ENCODE measurements around the gene CIZ1.
A peak's percentile ranks its signal among the peaks of the same experiment; 100 is the strongest.
"Not testable (repeated sequence)": the region's sequence is repeated elsewhere in the genome, so short reads cannot be mapped to it uniquely, and the experiment has no call there.

Gene CIZ1

DNA sequence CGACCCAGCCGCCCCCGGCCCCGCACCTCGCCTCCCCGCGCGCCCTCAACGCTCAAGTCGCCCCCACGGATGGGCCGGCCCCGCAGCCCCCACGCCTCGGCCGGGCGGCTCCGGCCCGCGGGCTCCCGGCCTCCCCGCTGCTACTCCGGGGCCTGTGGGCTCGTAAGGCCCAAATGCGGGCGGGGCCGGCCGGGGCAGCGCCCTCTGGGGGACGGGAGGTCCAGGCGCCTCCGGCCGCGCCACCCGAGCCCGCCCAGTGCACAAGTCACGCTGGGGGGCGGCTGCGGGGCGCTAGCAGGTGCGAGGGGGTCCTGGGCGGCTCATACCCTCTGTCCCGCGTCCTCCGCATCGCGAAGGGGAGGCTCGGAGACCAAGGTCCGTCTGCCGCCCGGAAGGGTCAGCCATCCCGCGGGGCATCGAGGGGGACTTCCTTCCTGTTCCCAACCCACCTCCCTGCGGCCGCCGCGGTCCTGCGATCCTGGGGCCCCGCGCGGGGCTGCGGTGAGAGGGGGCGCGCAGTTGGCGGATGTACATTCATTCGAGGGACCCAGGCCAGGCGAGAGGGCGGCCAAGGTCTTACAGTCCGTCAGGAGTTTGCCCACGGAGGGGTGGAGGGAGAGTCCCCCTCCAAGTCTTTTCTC, at the start of gene CIZ1:
Gene CIZ1, minus strand, starts transcription at position 167 of the 641 bp plus-strand sequence. CDS start 715 bp downstream, outside the sequence.
- DNase-seq (ENCODE audit: low read depth in 2 of 3, low spot score in 1 of 3): peak; percentile 43 to 66 (median 60)

GRCh38 chr9:128233817-128234406, 42.5 kb upstream of the CIZ1 start:
- DNase-seq (ENCODE audit: low read depth in 2 of 3, low spot score in 1 of 3): no peak

DNA sequence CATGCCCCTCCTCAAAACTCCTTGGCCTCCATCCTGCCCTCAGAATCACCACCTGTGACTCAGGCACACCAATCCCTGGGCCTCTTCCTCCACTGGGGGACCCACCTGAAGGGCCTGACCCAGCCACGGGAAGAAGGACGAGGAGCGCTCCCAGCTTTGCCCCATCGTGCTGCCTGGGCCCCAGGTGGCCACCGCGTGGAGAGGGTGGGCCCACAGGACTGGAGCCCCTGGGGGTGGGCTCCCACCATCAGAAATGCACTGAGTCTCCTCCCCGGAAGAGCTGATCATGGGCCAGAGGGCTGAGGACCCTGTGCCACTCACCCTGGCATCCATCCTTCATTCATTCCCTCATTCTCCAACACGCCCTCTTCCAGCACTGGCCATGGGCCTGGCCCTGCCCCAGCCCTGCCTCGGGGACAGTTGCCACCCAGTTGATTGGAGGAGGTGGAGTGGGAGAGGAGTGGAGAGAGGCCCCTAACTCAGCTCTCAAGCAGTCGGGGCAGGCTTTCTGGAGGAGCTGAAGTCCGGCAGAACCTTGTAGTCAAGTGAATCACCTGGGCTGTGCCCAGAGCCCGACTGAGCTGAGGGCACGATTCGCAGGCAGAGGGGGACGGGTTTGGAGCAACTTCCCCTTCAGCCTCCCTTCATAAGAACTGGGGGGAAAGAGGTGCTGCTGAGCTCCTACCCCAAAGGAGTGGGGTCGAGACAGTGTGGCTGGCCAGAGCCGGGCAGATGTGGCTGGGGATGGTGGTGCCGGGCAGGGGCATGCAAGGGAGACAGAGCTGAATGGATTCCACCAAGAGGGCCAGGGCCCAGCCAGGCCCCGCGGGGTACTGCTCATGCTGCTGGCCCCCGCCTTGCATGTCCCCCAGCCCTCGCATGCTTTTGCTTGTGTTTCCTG, 41.4 kb upstream of the CIZ1 start:
- DNase-seq (ENCODE audit: low read depth in 2 of 3, low spot score in 1 of 3): no peak

DNA sequence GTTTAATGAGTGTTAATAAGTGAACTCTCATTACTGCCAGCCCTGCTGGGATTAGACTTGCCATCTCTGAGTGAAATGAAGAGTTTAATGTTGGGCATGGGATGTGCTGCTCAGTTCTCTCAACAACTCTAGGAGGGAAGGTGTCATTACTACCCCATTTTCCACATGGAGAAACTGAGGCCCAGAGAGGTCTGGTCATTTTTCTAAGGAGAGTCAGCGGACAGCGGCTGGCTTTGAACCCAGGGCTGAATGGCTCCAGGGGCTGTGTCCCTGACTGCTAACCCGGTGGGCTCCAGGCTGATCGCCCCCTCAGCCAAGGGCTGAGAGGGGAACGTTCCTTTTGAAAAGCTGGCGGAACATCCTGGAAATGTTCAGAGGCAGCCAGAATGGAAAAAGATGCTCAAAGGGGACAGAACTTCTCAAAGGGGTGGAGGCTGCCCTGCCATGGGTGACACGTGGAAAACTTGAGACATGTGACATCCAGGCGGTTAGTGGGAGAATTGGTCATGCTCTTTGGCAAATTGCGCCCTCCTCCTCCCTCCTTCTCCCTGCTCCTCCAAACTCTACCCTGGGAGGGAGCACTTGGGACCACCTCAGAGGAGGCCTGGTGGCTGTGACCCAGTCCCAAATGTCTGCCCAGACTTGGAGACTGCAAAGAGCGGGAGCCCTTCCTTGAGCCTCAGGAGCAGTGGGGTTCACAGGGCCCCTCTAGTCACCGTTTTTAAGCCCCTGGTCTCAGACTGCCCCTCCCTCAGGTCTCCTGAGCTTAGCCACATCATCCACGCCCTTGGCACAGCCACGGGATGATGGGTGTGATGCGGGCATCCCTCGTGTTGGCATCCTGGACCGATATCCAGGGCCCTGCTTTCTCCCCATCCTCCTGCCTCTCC, 40.5 kb upstream of the CIZ1 start:
- no peak for DNase-seq (ENCODE audit: low read depth in 2 of 3, low spot score in 1 of 3)

- not testable (repeated sequence) for DNase-seq (ENCODE audit: low read depth in 2 of 3, low spot score in 1 of 3)
Observed at GRCh38 chr9:128230897-128231296, 39.5 kb upstream of the CIZ1 start.

GRCh38 chr9:128226412-128226801, 35.0 kb upstream of the CIZ1 start:
- no peak for DNase-seq (ENCODE audit: low read depth in 2 of 3, low spot score in 1 of 3)

DNA sequence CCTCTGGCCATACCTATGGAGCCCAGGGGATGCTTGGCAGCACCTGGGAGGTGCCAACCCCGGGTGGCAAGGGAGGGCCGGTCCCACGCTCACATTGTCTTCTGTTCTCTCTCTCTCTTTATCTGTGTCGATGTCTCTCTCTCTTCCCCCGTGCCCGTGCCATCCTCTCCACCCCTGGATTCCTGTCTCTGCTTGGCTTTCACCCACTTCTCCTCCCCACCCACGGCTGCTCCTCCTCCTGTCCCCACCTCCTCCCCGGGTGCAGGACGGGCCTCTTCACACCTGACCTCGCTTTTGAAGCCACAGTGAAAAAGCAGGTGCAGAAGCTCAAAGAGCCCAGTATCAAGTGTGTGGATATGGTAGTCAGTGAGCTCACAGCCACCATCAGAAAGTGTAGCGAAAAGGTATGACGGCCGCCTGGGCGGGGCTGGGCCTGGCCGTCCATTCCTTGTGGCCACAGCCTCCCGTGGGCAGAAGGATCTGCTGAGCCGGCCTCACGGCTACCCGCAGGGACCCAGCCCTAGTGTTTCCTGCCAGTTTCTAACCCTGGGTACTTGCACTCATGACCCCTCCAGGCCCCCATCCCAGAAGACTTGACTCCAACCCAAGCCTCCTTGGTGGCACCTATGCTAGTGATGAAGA, 34.5 kb upstream of the CIZ1 start:
- DNase-seq (ENCODE audit: low read depth in 2 of 3, low spot score in 1 of 3): no peak

DNA sequence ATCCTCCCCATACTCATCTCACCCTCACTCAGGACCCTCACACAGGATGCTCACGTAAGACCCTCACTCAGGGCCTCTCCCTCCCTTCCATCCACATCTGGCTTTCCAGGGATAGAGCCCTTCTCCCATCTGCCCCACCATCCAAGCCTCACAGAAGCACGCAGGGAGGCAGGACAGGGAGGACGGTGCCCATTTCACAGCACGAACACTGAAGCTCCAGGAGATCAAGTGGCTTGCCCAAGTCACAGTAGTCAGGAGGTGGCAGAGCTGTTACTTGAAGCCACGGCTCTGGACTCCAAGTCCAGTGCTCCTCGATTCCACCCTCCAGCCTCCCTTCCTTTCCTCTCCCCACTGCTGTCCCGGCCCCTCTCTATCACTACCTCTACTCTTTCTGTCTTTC, 33.5 kb upstream of the CIZ1 start:
- no peak for DNase-seq (ENCODE audit: low read depth in 2 of 3, low spot score in 1 of 3)

DNA sequence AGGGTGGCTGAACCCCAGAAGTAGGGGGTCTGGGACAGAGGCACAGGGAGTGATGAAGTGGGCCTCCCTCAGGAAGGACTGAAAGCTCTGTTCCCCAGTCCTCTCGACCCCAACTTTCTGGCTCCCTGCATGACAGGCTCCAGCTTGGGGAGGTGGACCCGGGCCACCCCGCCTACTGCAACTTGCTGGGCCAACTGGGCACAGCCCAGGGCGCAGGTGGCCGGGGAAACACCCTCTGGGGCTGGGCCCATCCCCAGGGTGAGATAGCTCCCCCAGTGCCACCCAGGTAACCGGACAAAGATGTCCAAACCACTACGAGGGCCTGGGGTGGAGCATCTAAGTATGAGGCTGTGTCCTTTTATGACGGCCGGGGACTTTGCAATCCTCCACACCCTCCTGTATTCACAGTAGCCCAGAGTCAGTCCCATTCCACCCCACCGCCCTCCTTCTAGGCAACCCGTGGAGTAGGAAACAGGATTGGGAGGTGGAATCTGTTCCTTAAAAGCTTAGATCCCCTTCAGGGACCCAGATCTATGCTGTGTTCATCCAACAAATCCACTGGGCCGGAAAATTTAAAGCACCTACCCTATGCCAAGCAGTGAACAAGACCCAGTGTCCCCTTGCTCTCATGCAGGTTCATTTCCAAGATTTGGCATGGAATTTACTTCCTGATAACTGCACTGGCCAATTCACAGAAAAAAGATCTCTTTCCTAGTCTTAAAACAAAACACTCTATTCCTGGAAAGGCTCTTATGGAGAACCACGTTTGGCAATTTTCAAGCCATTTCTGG, 31.7 kb upstream of the CIZ1 start:
- no peak for DNase-seq (ENCODE audit: low read depth in 2 of 3, low spot score in 1 of 3)

- DNase-seq (ENCODE audit: low read depth in 2 of 3, low spot score in 1 of 3): no peak
Observed at GRCh38 chr9:128222026-128222425, 30.7 kb upstream of the CIZ1 start.

GRCh38 chr9:128219831-128220230, 28.5 kb upstream of the CIZ1 start:
- no peak for DNase-seq (ENCODE audit: low read depth in 2 of 3, low spot score in 1 of 3)

- peak; percentile 92 to 98 (median 93) for DNase-seq (ENCODE audit: low read depth in 2 of 3, low spot score in 1 of 3)
Observed at GRCh38 chr9:128218518-128219389, 27.4 kb upstream of the CIZ1 start.

DNA sequence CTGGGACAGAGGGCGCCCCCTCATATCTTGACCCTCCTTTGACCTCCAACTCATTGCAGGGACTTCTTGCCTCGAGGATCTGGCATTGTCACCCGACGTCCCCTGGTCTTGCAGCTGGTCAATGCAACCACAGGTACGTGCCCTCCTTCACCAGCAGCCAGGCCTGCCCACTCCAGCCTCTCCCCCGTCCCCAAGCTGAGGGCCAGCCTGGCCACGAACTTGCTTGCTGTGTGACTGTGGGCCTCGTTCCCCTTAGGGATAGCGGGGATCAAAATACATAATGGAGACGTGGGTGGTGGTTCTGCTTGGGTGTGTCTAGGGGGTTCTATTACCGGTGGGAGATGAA, 26.8 kb upstream of the CIZ1 start:
- DNase-seq (ENCODE audit: low read depth in 2 of 3, low spot score in 1 of 3): no peak

DNA sequence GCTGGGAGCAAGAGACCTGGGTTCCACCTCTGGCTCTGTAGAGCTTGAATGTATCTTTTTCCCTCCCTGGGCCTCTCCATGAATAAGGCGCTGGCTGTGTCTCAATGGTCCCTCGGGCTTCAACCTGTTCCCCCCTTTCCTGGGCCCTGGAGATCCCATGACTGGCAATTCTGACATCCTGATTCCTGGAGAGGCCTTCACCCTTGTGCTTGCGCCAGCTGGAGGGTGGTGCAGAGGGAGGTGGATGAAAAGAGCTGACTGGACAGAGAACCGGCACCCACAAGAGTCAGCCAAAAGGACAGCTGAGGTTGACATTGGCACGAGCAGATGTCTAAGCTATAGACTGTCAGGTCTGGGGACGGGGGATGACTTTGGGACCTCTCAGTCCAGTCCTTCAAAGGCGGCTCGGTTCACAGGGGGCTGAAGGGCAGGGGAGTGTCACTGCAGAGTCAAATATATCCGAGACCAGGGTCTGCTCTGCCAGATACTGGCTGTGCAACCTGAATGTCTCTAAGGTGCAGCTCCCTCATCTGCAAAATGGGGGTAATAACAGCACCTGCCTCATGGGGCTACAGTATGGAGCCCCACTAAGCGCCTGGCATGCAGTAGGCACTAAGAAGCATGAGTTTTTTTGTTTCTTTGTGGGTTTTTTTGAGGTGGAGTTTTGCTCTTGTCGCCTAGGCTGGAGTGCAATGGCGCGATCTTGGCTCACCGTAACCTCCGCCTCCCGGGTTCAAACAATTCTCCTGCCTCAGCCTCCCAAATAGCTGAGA, 25.6 kb upstream of the CIZ1 start:
- DNase-seq (ENCODE audit: low read depth in 2 of 3, low spot score in 1 of 3): no peak

- DNase-seq (ENCODE audit: low read depth in 2 of 3, low spot score in 1 of 3): no peak
Observed at GRCh38 chr9:128215491-128216409, 24.4 kb upstream of the CIZ1 start.

DNA sequence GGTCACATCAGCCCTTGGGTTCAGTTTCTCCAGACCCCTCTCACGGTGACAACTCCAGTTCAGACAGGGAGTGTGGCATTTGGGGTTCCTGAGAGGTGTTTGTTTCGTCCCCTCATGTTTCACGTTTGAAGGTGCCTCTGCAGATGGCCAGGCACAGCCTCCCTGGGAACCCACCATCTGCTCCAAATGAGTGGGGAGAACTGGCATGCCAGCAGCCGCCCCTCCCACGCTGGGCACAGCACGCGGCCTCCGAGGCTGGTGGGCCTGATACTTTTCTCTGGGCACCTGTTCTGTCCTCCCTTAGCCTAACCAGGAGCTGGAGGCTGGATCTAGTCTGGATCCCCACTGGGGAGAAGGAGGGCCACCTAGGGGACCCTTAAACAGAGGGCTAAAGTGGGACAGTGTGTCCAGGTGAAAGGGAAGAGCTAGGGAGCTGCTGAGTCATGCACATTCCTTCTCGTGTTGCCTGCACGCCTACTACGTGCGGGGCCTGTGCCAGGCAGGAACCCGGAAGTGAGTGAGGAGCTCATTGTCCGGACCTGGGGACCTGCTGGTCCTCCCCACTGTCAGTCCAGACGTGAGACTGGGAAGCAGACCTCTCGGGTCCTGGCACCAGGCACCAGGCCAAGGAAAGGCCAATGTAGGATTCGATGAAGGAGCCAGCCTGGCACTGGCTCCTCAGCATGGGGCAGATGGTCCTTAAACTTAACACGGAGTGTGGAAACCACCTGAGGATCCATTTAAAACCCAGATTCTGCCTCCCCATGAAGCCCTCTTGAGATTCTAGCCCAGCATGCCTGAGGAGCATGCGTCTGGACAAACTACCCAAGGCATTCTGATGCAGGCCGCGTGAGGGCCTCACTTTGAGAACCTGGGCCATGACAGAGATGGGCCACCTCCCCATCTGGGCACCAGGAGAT, 23.5 kb upstream of the CIZ1 start:
- no peak for DNase-seq (ENCODE audit: low read depth in 2 of 3, low spot score in 1 of 3)
